GM12801 (cell line): ENCODE measurements around the gene PTPN20.

Source experiments
- TF ChIP-seq, protein P1 (sequence below): IDR thresholded peaks from one replicate; pipeline ENCODE4 v1.5.1; 2011; ENCODE audit warnings: control low read depth; ENCODE audit not compliant: insufficient read length; ENCODE audit errors: extremely low read depth

PTPN20 gene

DNA sequence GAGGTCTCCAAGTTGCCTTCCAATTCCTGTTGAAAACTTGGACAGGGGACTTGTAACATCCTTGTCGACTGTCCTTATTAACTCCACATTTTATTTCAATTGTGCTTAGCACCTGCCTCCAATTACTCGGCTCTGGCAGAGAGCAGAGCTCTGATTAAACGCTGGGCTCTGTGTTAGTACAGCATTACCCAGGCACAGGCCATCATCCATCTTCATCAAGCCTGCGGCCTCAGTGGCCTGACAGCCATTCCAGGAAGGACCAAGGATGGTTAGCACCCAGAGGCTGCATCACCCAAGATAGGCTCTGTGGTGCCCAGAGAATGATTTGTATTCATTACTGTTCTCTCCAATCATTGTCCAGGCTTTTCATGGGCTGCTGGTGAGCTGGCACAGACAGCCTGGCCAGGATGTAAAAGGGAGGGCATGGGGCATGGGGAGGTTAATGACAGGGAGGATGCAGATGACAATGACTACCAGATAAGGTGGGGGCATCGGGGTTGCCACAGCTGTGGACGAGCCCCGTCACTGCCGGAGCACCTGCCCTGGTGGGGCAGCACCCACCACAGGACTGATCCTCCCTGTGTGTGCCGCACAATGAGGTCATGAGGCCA is 123.3 kb downstream of the PTPN20 start:
- TF ChIP-seq, protein P1, sequence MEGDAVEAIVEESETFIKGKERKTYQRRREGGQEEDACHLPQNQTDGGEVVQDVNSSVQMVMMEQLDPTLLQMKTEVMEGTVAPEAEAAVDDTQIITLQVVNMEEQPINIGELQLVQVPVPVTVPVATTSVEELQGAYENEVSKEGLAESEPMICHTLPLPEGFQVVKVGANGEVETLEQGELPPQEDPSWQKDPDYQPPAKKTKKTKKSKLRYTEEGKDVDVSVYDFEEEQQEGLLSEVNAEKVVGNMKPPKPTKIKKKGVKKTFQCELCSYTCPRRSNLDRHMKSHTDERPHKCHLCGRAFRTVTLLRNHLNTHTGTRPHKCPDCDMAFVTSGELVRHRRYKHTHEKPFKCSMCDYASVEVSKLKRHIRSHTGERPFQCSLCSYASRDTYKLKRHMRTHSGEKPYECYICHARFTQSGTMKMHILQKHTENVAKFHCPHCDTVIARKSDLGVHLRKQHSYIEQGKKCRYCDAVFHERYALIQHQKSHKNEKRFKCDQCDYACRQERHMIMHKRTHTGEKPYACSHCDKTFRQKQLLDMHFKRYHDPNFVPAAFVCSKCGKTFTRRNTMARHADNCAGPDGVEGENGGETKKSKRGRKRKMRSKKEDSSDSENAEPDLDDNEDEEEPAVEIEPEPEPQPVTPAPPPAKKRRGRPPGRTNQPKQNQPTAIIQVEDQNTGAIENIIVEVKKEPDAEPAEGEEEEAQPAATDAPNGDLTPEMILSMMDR = no peak

DNA sequence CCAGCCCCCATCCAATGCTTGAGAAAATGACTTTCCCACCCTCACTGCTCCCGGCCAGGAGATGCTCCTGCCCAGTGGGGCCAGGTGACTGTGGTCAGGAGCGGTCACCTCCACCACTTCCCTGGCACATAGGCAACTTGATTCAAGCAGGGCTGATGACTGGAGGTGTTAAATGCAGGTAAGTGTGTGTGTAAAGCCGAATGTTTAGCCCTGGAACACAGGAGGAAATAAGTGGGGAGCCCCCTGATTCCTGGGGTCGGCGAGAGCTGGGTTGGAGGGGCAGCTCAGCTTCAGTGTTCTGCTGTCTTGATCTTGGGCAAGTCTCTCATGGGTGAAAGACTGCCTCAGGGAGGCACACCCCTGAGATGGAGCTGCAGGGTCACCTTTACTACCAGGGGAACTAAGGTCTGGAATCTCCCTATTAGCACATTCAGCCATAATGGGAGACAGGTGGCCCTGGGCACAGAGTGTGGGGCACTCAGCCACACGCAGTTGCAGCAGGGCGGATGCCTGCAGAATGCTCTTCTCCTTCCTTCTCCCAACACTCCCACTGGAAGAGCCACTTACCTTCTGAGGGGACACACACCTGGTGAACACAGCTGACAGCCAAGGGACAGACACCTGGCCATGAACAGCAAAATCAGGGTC is 124.1 kb downstream of the PTPN20 start:
- TF ChIP-seq, protein P1 = no peak

DNA sequence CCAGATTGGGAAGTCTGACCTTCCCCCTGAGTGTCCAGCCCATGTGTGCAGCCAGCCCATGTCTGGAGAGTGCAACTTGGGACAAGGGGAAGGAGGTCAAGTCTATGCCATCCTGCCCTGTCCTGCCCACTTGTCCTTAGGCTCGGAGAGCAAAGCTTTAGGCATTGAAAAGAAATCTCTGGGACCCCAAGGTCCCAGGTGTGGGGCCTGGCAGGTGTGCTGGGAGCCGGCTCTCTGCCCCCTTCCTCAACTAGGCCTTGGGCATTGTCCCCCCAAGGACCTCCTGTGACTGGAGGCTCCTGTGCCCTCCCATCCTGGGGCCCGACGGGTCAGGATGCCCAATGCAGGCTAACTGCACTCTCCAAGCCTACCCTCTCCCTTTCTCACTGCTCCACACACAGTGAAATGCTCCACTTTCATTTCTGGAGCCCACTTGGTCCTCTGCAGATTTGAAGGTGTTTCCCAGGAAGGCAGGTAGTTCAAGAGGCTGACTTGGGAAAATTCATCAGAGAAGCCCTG is 124.7 kb downstream of the PTPN20 start:
- TF ChIP-seq, protein P1 = no peak

DNA sequence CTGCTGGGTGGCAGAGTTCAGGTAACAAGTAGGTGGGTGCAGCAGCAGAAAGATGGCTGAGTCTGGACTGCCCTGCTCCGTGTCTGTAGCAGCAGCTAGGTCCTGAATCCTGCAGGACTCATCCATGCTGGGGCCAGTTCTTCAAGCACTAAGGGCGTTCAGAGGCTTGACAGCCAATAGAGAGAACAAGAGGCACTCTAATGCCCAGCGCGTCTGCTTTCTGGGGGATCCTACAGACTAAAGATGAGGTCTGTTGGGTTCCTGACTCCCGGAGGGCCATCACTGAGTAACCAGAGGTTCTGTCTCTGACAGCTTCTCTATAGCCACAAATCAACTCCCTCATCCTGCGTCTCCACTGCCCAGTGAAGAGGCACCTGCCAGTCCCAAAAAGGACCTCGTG is 125.5 kb downstream of the PTPN20 start:
- TF ChIP-seq, protein P1 = no peak

DNA sequence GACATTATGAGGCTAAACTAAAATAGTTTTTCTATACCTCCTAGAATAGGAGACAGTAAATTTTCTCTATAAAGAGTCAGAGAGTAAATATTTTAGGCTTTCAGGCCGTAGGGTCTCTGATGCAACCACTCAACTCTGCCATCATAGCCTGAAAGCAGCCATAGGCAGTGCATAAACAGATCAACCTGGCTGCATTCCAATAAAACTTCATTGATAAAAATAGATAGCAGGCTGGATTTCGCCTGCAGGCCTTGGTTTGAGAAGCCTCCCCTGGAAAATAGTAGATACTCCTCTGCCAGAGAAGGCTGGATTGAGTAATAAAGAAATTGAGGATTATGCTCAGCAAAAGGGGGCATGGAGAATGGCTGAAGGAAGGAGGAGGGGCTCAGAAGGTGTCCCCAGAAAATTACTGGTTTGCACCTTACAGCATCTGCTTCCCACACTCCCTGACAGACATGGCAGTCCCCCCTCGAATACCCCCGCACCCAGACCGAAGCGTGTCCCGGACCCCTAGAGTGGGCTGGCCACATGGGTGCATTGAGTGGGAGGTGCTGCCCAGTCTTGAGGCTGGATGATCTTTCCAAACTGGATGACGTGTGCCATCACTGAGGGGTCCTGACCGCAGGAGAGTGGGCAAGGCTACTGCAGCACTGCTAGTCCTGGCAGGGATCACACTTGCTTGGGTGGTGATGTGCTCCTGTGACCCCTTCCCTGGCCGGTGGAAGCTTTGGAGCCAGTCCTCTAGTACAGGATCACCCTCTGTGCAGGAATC is 126.6 kb downstream of the PTPN20 start:
- TF ChIP-seq, protein P1 = no peak

DNA sequence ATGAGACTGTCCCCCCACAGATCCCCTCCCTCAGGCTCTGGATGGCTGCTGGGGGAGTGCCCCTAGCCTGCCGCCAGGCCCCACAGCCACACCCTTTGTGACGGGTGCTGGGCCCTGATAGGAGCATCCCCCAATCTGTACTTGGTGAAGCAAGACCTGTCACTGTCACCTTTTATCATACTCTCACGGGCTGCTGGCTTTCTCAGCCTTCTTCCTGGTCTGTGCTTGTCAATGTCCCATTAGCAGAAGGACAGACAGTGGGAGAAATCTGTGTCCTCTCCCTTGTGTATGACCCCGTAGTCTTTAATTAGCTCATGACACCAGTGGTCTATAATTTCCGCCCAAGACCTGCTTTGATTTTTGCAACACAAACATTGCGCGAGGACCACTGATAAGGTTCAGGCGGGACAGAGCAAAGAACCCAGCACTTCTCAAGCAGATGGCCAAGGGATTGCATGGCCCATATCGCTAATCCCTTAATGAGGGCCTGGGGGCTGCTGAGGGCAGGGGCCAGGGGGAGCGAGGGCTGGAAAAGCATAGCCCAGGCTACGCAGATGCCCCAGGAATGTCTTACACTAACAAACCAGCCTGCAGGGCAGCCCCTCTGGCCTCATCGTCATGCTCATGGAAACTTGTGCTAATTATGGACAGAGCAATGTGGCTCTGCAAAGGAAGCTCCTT is 127.8 kb downstream of the PTPN20 start:
- TF ChIP-seq, protein P1 = no peak

DNA sequence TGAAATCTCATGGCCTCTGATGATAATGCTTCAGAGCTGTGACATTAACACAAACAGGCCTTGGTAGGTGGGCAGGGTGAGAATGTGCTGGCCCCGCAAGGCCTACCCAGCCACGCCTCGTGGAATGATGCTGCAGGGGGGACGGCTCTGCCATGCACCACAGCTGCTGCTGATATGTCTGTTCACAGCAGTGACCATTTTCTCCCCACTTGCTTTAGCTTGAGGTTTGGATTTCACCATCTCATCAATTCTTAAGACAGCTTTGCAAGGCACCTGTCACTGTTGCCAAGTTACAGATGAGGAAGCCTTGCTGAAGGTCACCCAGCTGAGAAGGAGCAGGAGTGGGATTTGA is 128.3 kb downstream of the PTPN20 start:
- TF ChIP-seq, protein P1 = no peak
